Germinal center (tissue), 1 donor: Measurements from ENCODE around the gene RBKS.

Source experiments
- DNase-seq: peaks from one replicate; pipeline ENCODE4 v3.0.0; 2012; ENCODE audit warnings: mixed read lengths, low spot score

RBKS gene

DNA sequence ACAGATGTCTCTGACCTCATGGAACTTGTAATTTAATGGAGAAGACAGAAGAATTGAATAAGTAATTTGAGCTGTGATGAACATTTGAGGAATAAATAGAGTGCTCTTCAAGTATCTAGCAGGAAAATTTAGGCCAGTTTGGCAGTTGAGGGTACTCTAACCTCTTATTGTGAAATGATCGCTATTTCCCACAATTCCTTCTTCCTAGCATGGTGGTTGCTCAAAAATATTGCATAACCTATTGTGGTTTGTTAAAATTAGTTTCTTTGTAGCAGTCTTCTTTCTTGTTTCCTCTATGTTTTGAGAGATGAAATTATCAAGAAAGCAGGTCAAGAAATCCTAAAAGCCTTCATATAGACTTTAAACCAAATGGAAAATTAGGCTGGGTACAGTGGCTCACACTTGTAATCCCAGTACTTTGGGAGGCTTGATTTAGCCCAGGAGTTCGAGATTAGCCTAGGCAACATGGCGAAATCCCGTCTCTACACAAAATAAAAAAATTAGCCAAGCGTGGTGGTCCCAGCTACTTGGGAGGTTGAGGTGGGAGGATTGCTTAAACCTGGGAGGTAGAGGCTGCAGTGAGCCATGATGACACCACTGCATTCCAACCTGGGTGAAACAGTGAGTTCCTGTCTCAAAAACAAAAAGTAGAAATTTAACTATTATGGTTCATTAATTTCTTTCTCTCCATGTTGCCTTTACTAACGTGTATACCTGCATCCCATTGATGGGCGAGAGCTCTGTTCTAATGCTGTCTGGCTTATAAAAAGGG, 58.7 kb downstream of the RBKS start:
- no peak for DNase-seq

DNA sequence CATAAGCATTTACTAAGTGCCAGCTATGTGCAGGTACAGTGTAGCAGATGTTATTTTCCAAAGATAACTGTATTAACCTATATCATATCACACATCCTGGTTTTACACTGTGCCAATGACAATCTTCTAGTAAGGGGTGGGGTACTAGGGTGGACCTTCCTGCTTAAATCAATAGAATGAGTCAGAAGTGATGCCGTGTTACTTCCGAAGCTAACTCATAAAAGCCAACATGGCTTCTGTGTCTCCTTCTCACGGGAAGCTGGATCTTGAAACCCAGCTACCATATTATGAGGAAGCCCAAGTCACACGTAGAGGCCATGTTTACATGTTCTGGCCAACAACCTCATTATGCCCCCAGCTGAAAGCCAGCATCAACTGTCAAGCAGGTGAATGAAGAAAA, 59.5 kb downstream of the RBKS start:
- no peak for DNase-seq

DNA sequence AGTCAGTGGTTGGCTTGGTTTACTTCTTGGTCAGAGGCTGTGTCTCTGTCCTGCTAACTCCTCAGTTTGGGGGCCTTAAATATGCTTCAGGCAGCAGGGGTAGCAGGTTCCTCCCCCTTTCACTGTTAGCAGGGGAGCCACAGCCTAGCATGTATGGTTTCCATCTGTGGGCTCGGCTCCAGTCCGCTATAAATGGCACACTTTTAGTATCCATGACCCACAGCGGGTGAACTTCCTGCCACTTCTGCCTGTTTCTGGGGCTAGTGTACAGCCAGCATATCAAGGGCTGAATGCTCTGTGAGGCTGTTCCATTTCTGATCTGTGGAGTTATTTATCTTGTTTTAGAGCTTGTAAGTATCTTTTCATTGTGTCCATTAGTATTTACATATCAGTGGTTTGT, 60.4 kb downstream of the RBKS start:
- no peak for DNase-seq

DNA sequence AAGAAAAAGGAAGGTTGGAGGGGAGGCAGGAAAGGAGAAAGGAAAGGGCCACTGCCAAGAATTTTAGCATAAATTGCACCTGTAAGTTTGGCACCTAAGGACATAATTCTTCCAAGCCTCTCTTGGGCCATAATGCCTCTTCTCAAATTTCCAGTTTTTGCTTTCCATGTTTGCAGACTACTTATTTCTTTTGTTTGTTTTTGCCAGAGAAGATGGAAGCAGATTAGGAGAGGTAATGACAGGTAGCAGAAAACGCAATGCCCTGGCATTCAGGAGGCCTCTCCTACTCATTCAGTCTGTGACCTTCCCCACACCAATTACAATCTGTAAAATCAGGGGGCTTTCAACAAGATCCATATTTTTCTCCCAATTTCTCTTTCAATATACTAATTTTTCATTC, 61.9 kb downstream of the RBKS start:
- DNase-seq, result no peak

DNA sequence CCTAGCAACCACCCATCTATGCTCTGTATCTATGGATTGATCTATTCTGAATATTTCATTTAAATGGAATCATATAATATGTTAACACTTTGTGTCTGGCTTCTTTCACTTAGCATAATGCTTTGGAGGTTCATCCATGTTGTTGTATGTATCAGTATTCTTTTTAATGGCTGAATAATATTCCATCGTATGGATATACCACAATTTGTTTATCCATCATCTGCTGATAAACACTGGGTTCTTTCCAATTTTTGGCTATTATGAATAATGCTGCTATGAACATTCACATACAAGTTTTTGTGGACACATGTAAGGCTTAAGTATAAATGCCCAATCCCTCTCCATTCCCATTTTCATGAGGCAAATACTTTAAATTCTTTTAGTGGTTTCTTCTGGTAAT, 65.8 kb downstream of the RBKS start:
- DNase-seq, result no peak

DNA sequence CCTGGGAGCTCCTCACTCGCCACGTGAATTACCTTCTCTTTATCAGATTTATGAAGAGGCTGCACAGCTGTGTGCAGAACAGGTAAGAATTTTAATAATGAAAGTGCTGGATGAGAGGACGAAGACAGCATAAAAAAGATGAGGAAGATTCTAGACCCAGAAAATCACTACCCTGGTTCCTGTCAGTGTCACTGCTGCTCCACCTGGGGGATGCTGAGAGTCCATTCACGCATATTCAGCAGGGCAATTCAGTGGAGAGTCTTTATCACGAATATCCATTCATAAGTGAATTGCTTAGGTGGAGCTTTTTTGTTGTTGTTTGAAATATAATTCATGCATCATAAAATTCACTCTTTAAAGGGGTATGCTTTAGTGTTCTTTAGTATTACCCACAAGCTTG, 66.6 kb downstream of the RBKS start:
- no peak for DNase-seq

DNA sequence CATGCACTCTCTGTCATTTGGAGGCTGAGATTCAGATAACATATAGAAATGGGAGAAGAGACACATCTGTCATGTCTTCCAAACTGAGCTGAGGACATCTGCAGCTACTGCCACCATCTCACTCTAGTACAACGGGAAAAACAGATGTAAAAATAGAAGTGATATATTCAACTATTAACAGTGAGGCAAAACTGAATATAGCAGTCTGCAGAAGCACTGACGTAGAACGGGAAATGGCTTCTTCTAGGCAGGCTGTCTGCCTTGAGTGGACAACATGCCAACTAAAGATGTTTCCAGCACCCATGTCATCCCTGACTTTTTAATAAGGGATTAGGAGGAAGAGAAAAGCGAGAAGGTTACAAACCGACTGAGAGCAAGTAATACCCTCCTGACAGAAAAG, 67.1 kb downstream of the RBKS start:
- DNase-seq, result no peak

DNA sequence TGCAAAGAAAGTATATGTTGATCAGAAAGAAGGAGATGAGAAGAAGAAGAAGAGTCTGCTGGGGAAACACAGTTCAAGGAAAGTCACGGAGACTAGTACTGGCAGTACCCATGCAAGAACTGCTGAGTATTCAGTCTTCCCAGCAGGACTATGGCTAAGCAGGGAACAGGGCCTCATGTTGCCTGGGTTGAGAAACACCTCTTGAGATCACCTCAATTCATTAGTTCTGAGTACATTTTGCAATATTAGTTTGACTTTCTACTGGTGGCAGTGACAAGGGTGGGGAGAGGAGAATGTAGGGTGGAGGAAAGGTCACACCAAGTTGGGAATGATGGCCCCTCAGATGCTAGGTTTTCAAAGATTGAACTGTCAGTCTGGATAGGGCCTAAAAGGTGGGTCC, 68.1 kb downstream of the RBKS start:
- no peak for DNase-seq

DNA sequence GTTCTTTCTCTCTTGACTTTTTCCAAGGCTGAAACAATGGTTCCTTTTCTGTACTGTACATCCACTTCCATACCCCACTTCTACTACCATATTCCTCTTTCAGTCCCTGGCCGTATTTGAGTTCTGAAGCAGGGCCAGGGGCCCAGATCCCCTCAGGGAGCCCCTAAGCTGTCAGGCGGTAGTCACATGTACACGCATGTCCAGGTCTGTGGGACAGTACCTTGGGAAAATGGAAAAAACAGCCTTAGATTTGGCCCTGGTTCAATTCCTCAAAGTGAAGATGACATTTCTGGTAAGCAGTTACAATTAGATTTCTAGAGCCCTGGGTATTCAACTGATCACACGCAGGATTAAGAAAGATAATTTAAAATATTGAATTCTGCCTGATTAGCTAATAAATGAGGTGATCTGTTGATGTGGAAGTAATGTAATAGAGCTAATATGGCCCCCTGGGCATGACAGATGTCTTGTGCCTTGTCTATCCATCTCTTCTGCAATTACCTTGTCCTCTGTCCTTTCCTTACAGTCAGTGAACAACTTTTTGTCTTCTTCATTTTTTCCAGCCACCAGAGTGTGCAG, 74.2 kb downstream of the RBKS start:
- DNase-seq, result no peak

DNA sequence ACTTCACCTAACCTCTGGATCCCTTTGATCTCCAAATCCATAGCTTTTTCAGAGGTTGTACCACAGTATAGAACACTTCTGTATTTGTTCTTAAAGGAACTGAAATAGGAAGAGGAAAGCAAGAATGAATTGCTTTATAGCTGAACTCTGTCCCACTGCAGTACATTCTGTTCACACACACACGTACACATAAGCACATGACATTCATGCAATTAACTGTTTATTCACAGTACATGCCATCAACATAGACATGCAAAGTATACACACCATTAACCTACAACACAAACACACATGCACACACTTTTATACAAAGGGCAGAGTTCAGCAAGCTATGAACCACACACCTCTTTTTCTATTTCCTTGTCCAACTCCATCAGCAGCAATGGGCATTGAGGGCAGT, 75.4 kb downstream of the RBKS start:
- DNase-seq, result no peak

DNA sequence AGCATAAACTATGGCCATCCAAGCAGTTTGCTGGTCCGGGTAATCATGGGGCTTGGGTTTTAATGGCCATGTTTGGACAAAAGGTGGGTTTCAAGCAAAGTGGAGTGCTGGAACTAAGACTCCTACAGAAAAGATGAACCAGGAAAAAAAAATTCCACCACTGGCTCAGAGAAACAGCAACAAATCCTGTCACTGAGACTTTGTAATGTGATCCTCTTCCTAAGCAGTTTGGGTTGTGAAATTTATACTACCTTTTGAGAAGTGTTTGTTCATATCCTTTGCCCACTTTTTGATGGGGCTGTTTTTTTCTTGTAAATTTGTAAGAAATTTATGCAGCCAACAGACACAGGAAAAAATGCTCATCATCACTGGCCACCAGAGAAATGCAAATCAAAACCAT, 78.4 kb downstream of the RBKS start:
- DNase-seq, result no peak

DNA sequence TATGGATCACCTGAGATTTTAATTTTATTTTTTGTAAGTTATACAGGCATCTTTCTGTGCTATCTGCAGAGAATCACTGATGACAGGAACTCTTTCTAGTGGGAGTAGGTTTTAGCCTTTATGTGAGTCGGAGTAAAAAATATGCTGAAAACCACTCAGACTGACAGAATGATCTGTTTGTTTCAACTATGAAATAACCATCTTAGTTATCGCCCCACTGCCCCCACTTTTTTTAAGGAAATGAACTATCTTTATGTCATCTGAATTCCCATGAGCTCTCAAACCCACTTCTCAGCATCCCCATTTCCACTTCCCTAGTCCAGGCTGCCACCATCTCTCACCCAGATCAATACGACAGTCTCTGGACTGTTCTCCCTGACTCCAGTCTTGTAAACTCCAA, 79.7 kb downstream of the RBKS start:
- no peak for DNase-seq

DNA sequence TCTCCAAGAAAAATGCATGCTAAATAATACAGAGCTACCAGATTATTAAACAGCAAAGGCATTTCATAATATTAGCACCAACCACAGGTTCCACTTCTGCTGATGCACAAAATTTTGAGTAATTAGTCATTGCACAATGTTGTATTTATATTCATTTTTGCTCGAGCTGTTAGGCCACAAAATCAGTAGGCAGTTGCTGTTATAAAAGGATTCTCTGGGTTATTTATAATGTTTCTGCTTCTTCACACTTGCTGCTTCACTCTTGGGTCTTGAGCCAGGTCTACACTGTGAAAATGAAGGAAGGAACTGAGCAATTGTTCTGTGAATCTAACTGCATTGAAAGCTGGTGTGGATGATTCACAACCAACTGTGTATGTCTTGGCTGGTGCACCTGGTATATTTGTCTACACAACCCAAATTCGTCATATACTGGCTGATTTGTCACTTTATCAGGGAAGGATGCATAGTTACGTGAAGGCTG, 80.4 kb downstream of the RBKS start:
- no peak for DNase-seq

DNA sequence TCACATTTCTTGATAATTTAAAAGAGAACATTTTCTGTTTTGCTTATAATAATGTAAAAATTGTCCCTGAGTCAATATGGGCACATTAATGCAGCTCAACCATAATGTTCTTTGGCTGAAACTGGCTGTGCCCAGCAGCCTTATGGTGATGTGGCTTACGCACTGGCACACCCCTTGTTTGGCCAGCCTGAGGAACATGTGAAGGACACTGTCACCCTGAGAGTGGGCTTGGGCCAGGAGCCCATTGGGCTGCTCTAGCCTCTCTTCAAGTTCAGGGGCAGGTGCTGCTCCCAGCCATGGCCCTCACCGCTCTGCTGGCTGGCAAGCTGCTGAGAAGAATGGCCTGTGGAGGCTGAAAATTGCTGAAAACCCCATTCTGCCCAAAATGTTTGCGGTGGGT, 81.2 kb downstream of the RBKS start:
- DNase-seq, result no peak

DNA sequence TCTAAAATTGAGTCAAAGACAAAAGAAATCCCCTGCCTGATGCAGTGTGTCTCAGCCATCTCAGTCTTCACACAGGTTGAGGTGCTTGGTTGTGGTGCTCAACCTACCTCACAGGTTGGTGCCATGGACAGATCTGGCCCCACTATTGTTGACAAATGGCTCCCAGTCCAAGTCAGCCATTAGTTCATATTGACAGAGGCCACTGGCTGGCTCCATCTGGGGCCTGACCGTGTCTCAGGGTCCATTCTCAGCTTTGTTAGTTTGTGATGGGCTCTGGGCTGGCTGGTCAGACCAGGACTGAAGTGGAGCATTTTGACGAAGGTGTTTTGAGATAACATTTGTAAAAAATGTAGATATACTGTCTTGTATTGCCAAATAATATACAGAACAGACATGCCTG, 81.8 kb downstream of the RBKS start:
- no peak for DNase-seq

DNA sequence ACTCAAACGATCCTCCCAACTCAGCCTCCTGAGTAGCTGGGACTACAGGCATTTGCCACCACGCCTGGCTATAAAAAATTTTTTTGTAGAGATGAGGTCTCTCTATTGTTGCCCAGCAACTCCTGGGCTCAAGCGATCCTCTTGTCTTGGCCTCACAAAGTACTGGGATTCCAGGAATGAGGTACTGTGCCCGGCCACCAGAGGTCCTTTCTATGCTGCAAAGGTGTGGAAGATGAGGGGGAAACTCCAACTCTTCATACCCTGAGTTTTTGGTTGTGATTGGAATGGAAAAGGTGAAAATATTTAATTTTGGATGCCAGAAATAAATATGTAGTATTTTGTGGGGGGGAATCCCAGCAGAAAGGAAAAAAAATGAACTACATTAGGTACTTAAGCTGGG, 82.7 kb downstream of the RBKS start:
- DNase-seq, result no peak

DNA sequence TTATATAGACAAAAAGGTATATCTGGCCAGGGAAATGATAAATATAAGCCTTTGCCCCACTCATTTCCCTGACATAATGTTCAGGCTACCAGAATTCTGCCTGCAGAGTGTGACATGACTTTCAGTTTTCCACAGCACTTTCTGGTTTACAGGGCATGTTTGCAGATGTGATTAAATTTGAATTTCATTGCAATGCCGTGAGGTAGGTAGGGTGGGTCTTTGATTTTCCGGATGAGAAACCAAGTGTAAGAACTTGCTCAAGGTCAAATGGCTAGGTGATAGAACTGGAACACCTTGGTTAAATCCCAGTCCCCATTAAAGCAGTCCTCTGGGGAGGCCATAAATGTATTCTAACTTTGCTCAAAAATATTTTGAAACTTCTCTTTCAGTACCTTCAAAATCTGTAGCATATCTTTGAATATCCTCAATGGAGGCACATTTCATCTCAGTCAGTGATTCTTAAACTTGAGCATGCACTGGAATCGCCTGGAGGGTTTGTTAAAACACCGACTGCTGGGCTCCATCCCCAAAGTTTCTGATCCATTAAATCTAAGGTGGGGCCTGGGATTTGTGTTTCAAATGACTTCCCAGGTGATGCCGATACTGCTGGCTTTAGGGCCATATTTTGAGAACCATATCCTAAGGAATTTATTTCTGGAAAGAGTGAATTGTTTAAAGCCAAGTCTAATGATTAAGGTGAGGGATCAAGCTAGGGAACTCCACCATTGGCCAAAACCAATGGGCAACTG, 83.7 kb downstream of the RBKS start:
- no peak for DNase-seq

DNA sequence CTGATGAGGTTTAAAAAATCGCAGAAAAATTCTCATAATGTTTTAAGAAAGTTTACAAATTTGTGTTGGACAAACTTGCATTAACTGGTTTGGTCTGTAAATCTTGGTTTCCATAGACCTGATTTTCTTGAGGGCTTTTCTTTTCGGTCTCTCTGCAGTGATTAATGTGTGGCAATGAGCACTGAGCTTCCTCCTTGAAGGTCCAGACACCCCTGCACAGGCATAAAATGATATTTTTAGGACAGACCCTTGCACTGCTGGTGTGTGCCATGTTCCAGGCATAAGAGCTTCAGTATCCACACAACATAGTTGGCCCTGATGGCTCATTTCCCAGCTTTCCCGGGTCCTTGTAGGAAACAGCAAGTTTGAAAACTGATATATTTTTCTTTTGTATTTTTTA, 85.0 kb downstream of the RBKS start:
- DNase-seq, result no peak

DNA sequence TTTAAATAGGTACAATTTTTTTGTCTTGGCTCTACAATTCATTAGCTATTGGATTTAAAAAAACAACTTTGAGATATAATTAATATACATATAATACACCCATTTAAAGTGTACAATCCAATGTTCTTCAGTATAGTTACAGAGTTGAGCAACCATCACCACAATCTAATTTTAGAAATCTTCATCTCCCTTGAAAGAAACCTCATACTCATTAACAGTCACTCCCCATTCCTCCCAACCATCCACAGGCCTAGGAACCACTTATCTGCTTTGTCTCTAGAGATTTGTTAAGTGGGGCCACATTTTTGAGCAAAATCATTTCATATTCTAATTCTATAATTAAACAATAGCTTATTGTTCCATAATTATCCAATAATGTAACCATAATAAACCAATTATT, 86.0 kb downstream of the RBKS start:
- DNase-seq, result no peak

DNA sequence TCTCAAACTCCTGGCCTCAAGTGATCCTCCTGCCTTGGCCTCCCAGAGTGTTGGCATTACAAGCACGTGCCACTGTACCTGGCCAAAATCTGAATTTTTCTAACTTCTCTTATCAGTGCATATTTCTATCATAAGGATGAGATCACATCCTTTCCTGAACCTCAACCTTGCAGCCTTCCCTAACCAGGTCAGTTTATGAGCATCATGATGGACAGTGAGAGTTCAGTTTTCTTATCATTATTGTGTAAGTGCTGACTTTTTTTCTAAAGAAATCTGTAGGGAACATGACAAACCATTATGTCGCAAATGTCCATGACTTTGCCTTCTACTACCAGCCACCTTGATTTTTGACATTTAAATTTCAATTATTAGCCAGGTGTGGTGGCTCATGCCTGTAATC, 87.1 kb downstream of the RBKS start:
- no peak for DNase-seq

DNA sequence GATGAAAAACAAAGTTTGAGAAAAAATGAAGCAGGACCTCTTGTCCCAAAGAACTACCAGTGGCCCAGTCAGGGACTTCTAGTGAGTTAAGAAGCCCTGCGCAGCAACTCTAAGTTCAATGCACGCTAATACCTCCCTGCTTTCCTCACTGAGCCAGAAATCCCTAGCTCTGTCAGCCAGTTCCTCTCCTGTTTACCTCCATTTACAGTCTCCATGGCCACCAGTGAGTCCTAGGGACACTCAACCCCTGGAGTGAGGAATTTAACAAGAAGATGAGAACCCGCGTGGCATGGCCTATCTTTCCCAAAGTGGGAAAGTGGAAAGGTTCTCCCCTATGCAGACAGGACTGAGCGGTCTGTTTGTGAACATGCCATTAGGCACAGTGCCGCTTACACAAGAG, 87.6 kb downstream of the RBKS start:
- DNase-seq, result no peak

DNA sequence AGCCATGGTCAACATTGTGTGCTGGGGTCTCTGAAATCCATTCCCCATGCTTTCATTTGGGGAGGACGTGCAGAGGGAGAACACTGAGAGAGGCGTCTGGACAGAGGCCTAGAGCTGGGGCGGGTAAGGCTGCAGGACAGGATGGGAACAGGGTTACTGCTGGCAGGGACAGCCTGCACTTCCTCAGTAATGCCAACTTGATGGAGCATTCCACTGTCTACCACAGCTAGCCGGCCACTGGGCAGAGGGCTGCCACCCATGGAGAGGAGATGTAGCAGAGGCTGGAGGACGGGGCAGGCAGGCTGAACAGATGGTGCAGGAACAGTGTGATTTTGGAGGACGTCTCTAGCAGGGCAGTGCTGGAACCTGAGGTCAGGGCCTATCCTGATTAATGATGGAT, 89.3 kb downstream of the RBKS start:
- no peak for DNase-seq

DNA sequence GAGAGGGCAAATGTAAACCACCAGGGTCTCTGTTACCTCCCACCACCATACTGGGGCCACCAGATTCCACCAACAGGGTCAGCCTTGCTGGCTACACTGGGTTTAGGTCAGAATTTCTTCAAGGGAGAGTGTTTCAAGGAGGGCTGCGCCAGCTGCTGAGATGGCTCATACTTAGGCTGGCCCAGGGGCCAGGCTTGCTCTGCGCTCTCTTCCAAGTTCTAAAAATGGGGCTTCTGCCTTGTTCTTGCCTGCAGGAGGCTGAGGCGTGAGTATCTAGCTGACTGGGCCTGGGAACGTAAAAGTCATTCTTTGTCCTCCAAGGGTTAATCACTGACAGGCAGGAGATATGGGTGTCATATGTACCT, 90.6 kb downstream of the RBKS start:
- no peak for DNase-seq
